Right renal pelvis (tissue), 4 donors: ENCODE data around the gene SLC4A1. TPM values are rescaled to one million over a fixed set of nuclear protein-coding genes. Genes with fewer than 3 reads are reported as not detected.
"Not testable (repeated sequence)": the region's sequence is repeated elsewhere in the genome, so short reads cannot be mapped to it uniquely, and the experiment has no call there.

Experiments used
- DNase-seq, 4 donors: peaks; one replicate each; pipeline ENCODE4 v3.0.0-alpha.2; 2013; ENCODE audit warnings: low read depth in 4 of 4, low spot score in 3 of 4, missing footprints in 1 of 4
- polyA plus RNA-seq, 4 donors: library from polyadenylated mRNA; unstranded; fragments of 120-200 nt; gene quantifications; one replicate each; pipeline ENCODE4 v1.2.1, GENCODE V29; 2013; ENCODE audit not compliant: insufficient read length in 4 of 4

The SLC4A1 gene
- polyA plus RNA-seq, 4 donors: 6.8 to 11.4 (median 10.3) TPM

GRCh38 chr17:44258811-44259351 is 9.1 kb downstream of the SLC4A1 start:
- DNase-seq: no peak

- no peak for DNase-seq
Observed at GRCh38 chr17:44257815-44258760, 9.8 kb downstream of the SLC4A1 start.

GRCh38 chr17:44256671-44257070 is 11.3 kb downstream of the SLC4A1 start:
- DNase-seq: no peak

- no peak for DNase-seq
Observed at GRCh38 chr17:44255915-44256314, 12.0 kb downstream of the SLC4A1 start.

- no peak for DNase-seq
Observed at GRCh38 chr17:44254361-44255095, 13.4 kb downstream of the SLC4A1 start.

- DNase-seq: no peak
Observed at GRCh38 chr17:44253006-44253405, 14.9 kb downstream of the SLC4A1 start.

GRCh38 chr17:44251062-44251461 is 16.9 kb downstream of the SLC4A1 start:
- DNase-seq: no peak

DNA sequence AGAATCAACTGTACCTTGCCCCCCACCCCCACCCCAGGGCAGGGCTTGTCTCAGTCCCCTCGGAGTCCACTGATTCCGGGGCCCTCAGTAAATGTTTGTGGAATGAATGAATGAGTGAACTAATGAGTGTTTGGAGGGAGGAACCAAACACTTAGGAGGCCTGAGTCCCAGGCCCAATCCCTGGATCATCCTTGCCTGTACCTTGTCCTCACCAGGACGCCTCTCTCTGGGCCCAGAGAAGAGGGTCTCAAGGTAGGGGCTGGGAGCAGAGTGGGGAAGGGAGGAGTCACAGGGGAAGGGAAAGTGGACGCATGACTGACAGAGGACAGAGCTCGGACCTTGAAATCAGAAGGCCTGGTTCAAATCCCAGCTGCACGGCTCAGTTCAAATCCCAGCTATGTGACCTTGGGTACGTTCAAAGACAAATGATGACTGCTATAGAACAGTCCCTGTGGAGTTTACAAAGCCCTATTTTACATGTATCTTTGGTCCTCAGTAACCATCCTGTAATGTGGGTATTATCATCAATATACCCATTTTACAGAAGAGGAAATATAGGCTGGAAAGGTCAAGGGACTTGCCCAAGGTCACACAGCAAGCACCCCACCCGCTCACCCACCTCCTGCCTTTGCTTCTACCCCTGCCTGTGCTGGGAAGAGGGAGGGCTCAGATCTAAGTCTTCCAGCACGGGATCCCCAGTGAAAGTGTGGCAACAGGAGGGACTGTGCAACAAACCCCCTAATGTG is 18.3 kb downstream of the SLC4A1 start:
- DNase-seq: no peak

DNA sequence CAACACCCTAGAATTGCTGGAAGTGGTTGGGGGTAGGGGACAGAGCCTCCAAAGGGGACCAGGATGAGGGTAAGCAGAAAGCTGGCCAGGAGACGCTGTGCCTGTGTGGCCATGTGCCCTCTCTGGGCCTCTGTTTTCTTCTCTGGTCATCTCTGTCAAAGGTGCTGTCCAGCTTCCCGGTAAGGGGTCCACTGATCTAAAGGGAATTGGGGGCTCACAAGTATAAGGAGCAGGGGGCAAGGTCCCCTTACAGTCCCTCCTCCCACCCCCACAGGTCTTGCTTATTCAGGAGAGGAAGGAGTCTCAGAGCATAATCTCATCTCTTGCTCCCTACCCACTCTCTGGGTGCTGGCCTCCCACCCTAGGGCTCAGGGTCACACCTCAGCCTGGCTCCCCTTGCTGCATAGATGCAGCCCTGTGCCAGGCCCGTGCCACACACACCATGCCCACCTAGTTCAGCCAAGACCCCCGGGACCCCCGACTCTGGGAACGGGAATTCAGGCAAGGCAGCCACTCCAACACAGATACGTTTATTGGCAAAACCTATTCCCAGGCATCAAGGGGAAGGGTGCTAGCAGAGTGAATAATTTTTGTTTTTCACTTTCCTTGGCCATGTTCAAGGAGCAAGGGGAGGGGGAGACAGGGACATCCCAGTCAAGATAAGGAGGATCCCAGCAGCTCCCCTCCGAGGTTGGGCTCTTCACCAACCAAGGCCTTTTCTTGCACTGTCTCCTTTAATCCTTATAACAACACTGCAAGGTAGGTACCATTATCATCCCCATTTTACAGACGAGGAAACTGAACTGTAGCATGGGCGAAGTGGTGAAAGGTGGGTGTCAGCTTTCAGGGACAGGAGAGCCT is 19.8 kb downstream of the SLC4A1 start:
- no peak for DNase-seq

DNA sequence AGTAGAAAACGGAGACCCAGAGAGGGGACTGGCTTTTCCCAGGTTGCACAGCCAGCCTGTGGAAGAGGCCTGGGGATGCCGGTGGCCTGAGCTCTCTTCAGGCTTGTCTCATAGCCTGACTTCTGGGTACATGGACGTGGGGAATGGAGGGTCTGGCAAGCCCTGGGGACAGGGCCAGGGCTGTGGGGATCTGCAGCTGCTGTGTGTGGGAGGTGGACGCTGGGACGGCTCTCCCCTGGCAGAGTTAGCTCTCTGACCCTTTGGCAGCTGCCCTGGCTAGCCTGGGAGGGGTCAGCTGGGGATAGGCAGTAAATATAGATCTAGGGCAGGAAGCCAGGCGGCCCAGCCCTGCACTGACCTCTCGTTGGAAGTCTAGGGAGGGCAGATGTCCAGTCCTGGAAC is 20.5 kb downstream of the SLC4A1 start:
- DNase-seq: no peak

GRCh38 chr17:44241106-44241624 is 26.8 kb downstream of the SLC4A1 start:
- no peak for DNase-seq

GRCh38 chr17:44237886-44238285 is 30.0 kb downstream of the SLC4A1 start:
- not testable (repeated sequence) for DNase-seq

DNA sequence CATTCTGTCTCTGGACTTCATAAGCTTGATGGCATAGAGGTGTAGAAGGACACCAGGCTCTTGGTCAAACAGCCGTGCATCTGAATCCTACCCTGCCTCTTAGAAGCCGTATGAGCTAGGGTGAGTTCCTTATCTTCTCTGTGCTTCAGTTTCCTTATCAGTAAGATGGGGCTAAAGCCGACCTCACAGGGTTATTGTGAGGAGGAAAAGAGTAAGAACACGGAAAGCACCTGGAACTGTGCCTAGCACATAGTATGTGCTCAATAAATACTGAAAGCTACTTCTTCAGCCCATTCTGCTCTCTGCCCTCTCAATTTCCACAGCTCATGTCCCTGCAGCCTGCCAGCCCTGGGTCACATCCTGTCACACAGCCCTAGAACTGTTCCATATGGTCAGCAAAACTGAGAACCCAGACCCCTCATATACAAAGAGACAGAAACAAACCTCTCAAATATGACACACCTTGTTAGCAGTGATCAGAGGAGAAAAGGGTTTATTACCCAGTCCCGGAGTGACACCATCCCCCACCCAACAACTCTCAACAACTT is 31.4 kb downstream of the SLC4A1 start:
- DNase-seq: no peak

GRCh38 chr17:44235583-44235936 is 32.4 kb downstream of the SLC4A1 start:
- DNase-seq: no peak

GRCh38 chr17:44233582-44233981 is 34.4 kb downstream of the SLC4A1 start:
- no peak for DNase-seq

DNA sequence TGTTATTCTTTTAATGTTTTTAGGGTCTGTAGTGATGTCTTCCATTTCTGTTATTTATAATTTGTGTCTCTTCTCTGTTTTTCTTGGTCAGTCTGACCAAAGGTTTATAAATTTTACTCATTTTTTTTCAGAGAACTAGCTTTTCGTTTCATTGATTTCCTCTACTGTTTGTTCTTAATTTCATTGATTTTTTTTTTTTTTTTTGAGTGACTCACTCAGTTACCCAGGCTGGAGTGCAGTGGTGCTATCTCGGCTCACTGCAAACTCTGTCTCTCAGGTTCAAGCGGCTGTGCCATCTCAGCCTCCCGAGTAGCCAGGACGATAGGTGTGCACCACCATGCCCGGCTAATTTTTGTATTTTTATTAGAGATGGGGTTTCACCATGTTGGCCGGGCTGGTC is 35.9 kb downstream of the SLC4A1 start:
- no peak for DNase-seq

DNA sequence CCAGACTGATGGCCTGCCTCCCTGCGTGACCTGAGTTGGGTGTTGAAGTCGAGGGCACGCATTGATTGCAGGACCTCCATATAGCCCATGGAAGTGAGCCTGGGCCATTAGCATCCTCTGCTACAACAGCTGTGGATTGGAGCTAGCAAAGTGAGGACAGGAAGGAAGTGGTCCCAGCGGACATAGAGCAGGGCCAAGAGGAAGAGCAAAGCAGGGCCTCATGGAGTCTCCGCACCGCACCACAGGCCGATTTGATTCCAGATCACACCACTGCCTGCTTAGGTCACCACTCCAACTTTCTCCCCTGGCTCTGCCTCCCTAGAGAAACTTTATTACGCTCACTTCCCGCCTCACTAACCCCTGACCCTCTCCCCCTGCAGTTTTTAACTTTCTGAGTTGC is 37.8 kb downstream of the SLC4A1 start:
- DNase-seq: no peak

GRCh38 chr17:44229090-44229489 is 38.8 kb downstream of the SLC4A1 start:
- no peak for DNase-seq

GRCh38 chr17:44223541-44224071 is 44.3 kb downstream of the SLC4A1 start:
- DNase-seq: no peak
